Activated CD8-positive, alpha-beta memory T cell treated with anti-CD3 and anti-CD28 coated beads for 4 hours (primary cell): ENCODE measurements around the gene FAU.
A peak's percentile ranks its signal among the peaks of the same experiment; 100 is the strongest.

Experiments
- DNase-seq, 2 donors: peaks; one replicate each; pipeline ENCODE4 v3.0.0-alpha.2; 2020; ENCODE audit warnings: low read depth in 2 of 2

FAU gene

DNA sequence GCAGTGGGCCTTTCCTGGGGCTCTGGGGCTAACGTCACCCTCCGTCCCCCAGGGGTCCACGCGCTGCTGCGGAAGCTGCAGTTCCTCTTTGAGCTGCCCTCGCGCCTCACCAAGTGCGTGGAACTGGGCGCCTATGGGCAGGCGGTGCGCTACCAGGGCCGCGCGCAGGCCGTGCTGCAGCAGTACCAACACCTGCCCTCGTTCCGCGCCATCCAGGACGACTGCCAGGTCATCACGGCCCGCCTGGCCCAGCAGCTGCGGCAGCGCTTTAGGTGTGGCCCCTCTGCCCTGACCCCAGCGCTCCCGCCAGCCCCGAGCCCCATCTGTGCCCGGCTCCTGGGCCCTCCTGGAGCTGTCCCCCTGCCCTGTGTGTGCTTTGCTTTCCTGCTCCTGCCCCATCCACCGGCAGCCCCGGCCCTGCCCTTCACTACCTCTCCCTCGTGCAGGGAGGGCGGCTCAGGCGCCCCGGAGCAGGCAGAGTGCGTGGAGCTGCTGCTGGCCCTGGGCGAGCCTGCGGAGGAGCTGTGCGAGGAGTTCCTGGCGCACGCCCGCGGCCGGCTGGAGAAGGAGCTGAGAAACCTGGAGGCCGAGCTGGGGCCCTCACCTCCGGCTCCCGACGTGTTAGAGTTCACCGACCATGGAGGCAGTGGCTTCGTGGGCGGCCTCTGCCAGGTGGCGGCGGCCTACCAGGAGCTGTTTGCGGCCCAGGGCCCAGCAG lies 14.0 kb downstream of the FAU start:
- no peak for DNase-seq

DNA sequence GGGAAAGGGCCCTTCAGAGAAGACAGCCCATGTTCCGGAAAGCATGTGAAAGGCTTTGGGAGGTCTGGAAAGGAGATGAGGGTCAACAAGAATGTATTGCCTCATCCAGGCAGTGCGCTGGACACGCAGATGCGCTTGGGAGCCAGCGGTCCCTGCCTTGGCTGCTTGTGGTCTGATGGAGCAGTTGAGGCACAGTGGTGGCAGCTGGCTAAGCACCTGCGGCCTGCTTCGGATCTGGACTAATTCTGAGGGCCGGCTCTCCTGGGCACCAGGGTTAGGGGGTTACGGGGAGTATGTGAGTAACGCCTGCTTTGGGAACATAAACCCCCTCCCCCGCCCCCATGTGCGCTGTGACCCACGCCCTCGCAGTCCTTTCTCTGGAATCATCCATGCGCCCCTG lies 14.9 kb downstream of the FAU start:
- DNase-seq = no peak

DNA sequence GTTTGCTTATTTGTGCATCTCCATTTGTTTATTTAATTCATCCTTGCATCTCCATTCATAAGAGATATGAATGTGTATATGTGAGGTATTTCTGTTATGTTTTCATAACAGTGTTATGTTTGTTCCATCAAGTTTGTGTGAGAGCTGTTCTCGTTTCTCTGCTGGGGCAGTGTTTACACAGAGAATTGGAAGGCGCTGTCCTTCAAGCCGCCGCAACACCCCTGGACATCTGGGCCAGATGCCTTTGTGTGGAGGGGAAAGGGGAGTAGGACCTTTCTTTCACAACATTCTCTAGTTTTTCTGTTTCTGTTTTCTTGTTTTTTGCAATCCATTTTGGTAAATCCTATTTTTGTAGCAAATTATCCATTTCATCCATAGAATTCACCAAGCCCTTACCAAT lies 17.3 kb downstream of the FAU start:
- DNase-seq = no peak

DNA sequence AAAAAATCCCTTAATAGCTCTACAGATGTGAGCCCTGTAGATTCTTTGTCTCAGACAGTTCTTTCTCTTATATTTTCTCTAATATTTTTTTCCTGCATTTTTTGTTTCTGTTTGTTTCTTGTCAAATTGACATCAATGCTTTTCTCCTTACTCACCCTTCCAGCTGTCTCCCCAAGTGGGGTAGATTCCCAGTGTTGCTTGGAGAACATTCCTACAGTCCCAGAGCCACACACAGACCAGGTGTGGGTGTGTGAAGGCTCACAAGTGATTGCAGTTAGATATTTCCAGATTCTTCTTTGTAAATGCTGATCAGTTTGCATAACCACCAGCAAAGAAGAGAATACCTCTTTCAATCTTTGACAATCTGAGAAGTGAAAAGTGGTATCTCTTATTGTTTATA lies 18.5 kb downstream of the FAU start:
- no peak for DNase-seq

DNA sequence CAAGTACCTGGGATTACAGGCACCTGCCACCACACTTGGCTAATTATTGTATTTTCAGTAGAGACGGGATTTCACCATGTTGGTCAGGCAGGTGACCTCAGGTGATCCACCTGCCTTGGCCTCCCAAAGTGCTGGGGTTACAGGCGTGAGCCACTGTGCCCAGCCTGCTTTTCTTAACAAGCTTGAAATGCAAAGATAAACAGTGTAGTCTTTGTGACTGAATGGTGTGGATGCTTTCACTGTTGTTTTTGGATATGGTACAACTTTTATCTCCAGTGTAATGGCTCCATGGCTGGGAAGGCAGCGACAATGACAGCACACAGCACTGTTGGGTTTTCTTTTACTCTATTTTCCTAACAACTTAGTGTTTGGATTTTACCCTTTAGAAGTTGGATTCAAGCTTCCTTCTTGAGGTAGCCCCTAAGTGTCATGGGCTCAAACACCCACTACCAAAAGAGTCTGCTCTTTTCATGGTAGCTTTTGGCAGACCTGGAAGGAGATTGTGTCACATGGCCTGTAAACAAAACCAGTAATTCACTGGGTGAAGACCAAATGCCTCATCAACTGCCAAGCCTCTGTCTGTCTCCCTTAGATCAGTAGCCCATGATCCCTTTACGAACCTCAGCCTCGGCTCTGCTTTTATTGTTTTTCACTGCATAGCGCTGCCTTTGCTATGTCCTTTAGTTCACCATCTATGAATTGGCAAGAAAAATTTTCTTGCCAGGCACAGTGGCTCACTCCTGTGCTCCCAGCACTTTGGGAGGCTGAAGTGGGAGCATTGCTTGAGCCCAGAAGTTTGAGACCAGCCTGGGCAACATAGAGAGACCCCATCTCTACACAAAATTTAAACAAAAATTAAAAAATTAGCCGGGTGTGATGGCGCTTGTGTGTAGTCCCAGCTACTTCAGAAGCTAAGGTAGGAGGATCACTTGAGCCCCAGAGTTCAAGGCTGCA lies 19.5 kb downstream of the FAU start:
- no peak for DNase-seq

DNA sequence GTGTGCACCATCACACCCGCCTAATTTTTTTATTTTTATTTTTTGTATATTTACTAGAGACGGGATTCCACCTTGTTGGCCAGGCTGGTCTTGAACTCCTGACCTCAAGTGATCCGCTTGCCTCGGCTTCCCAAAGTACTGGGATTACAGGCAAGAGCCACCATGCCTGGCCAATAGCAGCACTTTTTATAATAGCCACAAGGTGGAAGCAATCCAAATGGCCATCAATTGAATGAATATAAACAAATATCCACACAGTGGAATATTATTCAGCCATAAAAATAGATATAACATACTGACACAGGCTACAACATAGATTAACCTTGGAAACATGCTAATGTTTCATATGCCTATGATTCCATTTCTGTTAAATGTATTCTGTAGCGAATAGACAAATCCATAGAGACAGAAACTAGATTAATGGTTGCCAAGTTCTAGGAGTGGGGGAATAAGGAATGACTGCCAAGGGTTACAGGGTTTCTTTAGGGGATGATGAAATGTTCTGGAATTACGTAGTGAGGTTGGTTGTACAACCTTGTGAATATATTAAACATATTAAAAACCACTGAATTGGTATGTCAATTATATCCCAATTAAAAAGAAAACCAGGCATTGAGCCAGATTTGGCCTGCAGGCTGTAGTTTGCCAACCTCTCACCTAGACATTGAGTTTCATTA lies 21.1 kb downstream of the FAU start:
- DNase-seq = no peak

DNA sequence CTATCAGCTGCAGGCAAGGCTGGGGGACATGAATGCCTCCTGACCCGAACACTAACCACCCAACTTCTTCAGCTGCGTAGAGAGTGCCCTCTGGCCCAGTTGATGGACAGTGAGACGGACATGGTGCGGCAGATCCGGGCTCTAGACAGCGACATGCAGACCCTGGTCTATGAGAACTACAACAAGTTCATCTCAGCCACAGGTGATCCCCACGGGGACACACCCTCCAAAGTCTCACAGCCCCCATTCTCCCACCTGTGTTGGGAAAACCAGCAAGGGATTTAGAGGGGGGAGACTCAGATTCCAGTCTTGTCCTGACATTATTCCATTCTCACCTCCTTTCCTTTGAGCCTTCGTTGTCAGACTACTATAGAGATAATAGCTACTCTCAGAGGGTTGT lies 25.0 kb downstream of the FAU start:
- DNase-seq = no peak

DNA sequence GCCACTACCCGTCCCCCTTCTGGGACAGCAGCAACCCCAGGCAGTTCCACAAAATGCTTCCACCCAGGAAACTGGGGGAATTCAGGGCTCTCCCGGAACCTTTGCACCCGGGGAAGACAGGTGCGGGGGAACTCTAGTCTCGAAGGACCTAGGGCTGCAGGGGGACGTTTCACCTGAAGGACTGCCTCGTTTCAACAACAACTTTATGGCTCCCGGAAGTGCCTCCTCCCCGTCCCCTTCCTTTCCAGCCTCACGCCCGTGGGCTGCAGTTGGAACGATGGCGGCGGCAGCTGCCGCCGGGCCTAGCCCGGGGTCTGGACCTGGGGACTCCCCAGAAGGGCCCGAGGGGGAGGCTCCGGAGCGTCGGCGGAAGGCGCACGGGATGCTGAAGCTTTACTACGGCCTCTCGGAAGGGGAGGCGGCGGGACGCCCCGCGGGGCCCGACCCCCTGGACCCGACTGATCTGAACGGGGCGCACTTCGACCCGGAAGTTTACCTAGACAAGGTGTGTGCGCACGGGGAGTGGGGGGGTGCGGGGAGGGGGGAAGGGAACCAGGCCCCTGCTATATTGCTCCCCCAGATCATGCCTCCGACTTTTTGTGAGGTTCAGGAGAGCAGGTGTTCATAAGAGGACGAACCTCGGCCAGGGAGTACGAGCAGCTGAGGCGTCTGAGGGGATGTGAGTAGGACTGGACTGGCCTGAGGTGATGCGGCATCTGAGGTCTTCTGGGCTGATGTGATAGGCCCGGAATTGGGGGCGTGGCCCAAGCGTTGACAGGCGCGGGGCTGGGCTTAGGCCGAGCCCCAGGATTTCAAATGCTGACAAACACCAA lies 25.7 kb downstream of the FAU start, which contains the start of gene VPS51:
VPS51 (plus strand) TSS at position 241 of the 833 bp plus-strand sequence; CDS start at position 278, 37 bp downstream.
- peak; percentile 67 to 73 for DNase-seq

DNA sequence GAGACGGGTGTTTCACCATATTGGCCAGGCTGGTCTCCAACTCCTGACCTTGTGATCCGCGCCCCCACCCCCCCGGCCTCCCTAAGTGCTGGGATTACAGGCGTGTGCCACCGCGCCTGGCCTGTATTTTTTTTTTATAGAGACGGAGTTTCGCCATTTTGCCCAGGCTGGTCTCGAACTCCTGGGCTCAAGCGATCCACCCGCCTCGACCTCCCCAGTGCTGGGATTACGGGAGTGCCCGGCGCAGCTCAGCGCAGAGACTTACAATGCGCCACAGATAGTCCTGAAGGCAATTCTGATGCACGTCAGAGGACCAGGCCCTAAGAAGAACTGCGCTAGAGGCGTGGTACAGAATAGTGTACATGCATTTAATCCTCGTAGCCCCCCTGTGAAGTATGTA lies 26.5 kb downstream of the FAU start:
- DNase-seq = no peak

DNA sequence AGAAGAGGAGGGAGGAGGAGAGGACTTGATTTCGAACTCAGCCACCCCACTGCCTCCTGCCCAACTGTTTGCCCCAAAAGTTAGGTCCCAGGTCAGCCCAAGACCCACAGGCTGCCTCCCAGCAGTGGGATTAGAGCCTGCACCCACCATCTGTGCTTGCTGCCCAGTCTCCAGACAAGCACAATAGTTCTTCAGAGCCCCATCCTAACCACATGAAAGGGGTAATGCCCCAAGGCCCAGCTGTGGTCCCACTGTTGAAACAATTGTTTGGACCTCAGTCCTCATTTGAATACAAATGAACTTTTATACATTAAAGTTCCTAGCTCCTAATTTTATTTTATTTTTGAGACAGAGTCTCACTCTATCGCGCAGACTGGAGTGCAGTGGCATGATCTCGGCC lies 31.3 kb downstream of the FAU start:
- no peak for DNase-seq

DNA sequence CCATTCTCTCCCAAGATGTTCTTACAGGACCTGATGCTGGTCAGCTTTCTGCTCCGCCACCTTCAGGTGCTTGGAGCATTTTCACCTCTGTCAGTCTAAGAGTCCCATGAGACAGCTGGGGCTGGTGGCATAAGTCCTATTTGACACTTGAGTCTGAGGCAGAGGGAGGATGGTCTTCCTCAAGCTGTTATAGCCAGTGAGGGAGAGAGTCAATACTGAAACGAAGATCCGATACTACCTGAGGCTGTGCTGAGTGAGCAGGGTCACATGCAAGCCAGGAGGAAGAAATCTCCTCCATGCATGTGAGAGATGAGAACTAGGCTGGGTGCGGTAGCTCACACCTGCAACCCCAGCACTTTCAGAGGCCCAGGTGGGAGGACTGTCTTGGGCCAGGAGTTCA lies 32.3 kb downstream of the FAU start:
- DNase-seq = no peak

DNA sequence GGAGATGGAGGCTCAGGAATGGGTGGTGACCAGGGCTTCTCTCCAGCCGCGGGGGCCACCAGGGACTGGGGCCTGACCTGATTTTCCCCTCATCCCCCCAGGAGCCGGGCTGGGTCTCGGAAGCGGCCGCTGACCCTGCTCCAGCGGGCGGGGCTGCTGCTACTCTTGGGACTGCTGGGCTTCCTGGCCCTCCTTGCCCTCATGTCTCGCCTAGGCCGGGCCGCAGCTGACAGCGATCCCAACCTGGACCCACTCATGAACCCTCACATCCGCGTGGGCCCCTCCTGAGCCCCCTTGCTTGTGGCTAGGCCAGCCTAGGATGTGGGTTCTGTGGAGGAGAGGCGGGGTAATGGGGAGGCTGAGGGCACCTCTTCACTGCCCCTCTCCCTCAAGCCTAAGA lies 34.1 kb downstream of the FAU start:
- DNase-seq = no peak

DNA sequence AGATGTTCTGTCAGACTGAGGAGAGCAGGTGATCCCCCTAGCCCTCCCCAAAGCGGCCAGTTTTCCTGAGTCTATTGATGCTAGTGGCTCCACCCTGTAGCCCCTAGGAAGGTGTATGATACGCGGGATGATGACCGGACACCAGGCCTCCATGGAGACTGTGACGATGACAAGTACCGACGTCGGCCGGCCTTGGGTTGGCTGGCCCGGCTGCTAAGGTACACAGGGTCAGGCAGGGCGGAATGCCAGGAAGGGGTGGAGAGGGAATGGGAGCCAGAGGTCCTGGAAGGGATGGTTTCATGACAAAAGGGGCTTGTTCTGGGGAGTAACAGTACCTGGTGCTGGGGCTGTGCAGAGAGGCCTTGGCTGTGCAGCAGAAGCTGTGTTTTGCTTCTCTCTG lies 34.7 kb downstream of the FAU start:
- no peak for DNase-seq

DNA sequence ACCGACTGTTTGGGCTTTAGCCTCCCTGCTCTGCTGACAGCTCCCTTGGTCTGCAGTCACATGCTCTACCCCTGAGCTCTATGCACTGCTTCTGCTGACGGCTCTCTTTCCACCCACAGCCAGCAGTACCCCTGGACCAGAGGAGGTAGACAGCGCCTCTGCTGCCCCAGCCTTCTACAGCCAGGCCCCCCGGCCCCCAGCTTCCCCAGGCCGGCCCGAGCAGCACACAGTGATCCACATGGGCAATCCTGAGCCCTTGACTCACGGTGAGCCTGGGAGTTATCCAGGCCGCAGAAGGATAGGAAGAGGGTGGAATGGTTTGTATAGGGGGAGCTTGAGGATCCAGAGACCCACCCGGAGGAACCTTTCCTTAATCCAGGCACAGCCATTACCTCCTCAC lies 35.1 kb downstream of the FAU start:
- no peak for DNase-seq

DNA sequence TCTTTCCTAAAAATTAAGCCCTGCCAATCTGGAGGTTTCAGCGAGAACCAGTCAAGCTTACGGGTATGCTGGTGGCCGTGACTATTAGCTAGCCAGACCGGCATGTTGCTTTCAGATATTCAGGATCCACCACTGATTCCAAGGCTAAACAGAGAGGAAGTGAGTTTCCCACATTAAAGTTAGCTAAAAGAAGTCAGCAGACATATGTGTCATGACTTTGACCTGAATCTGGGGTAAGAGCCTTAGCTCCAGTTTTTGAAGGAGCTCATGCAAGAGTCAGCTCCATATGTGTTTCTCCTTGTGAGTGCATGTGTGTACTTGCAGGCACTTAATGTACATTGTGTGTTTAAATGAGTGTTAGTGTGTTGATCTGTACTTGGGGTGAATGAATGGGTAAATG lies 36.5 kb downstream of the FAU start:
- DNase-seq = no peak

DNA sequence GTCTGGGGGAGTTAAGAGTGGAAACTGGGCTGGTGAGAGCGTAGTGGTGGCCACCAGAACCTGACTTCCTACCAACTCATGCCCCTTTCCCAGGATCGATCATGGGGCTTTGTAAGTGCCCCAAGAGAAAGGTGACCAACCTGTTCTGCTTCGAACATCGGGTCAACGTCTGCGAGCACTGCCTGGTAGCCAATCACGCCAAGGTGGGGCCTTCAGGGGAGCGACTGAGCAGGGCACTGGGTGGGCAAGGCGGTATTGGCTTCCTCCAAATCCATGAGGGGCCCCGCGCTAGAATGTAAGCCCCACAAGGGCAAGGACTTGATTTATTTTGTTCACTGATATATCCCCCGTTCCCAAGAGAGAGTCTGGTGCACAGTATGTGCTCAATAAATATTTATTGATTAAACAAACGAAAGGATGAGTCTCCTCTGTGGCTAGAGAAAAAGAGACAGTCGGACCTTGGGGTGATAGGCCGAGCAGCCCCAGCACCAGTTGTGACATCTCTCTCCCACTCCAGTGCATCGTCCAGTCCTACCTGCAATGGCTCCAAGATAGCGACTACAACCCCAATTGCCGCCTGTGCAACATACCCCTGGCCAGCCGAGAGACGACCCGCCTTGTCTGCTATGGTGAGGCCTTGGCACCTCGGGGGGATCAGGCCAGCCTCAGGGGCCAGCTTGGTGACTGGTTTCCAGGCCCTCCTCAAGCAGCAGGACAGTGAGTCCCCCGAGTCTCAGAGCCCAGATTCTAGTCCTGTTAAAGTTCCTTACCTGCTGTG lies 37.1 kb downstream of the FAU start:
- DNase-seq = no peak

DNA sequence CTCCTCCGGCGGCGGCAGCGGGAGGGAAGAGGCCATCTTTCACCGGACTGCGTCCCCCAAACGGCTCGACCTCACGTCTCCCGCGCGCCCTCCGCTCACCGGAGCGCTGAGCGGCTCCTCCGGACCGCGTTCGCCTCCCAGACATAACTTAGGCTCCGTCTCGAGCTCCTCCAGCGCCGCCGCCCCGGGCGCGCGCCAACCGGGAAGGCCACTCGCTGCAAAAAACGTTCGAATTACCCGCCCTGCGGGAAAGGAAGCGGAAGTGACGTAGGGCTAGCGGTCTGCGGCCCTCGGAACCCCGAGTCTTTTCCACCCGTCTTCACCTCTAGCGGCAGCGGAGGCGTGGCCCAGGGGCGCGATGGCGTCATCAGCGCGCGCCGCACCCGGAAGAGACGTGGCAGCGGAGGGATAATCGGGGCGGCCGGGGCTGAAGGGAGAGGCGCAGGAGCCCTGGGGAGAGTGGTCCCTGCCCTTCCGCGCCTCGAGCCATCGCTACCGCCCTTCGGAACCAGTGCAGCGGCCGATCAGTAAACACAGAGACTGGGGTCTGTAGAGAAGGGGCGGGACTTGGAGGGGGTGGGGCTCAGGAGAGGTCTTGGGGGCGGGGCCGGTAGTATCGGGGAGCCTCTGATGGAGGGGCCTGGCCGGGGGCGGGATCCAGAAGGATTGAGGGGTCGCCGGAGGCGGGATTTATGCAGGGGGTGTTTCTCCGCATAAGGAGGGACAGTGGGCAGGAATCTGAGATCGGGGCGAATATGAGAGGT lies 37.9 kb downstream of the FAU start, which contains the start of the genes CDCA5 and ZFPL1:
CDCA5 (minus strand) TSS at position 207 of the 764 bp plus-strand sequence; CDS start at position 145, 62 bp downstream.
ZFPL1 (plus strand) TSS at position 389 of the 764 bp plus-strand sequence. CDS start 477 bp downstream, outside the sequence.
- DNase-seq = peak; percentile 91 to 94

DNA sequence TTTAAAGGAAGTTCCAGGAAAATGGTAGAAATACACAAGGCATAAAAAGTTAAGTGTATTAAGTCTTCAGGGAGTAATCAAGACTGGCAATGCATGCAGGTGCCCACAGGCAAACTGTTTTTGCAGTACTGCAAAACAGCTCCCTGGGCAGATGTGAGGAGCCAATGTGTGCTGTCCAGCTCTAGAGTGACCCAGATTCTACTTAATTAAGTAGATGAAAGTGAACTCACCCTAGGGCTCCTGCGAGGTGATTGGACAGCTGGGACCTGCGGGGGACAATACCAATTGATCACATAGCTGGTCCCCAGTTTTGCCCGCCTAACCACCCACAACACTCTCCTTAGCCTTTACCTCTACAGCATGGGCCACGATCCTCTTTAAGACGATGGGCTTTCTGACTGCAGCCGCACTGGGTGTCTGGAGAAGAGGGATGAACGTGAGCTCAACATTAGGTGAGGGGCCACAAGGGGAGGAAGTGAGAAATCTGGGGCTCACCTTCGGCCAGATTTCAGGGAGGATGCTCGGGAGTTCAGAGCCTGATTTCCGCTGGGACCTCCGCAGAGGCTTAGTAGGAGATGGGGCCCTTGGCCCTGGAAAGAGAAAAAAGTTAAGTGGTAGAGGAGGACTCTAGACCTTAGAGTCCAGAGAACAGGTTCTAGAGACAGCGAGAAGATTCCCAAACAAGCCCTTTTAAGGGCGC lies 38.6 kb downstream of the FAU start:
- DNase-seq = no peak

DNA sequence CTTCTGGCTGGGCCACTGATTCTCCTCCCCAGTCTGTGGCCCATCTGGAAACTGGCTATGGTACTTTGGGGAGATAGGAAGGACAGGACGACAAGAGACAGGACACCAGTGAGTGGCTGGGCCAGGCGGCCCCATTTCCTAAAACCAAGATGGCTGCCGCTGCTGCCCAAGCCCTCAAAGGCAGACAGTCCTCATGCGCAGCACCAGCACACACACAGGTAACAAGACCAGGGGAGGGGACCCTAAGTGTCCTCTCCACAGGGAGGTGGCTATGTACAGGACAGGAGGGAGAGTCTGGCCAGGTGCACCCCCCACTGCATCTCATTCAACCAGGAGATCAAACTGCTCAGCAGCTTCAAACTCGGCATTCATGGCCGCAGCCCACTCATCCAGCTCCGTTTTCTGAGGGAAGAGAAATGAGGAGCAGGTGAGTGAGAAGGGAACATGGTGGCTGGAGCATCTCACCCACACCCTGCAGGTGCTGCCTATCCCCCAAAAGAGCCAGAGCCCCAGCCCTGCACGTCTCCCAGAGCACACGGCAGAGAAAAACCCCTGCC lies 43.1 kb downstream of the FAU start:
- no peak for DNase-seq
